Measurements from ENCODE around the gene DUSP2.

The DUSP2 gene

GRCh38 chr2:96137321-96138178 is 7.7 kb downstream of the DUSP2 start:
- no peak overlapping the region for H3K4me3 ChIP-seq (ENCODE audit: low read length)
- DNase-seq (ENCODE audit: low read depth, low spot score), result no peak

- DNase-seq (ENCODE audit: low read depth, low spot score), result no peak
- H3K4me3 ChIP-seq (ENCODE audit: low read length), result no peak overlapping the region
These were observed 9.0 kb downstream of the DUSP2 start for GRCh38 chr2:96136129-96136720.

DNA sequence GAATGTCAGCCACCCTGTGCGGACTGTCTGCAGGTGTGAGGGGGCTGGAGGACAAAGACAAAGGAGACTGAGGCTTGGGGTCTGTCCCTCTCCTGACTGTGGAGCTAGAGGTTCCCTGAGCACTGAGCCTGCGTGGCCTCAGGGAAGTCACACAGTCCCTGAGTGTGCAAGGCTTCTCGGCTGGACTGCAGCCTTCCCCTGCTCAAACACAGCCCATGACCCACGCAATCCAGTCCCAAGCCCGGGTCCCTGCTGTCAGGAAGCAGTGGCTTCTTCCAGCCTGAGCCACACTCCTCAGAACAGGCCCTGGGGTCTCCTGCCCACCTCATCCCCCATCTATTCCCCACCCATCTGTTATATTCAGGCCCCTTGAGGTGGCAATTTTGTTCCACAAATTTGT is 9.6 kb downstream of the DUSP2 start:
- H3K4me3 ChIP-seq (ENCODE audit: low read length), result no peak overlapping the region
- DNase-seq (ENCODE audit: low read depth, low spot score), result no peak

GRCh38 chr2:96135171-96135570 is 10.1 kb downstream of the DUSP2 start:
- DNase-seq (ENCODE audit: low read depth, low spot score), result no peak

DNA sequence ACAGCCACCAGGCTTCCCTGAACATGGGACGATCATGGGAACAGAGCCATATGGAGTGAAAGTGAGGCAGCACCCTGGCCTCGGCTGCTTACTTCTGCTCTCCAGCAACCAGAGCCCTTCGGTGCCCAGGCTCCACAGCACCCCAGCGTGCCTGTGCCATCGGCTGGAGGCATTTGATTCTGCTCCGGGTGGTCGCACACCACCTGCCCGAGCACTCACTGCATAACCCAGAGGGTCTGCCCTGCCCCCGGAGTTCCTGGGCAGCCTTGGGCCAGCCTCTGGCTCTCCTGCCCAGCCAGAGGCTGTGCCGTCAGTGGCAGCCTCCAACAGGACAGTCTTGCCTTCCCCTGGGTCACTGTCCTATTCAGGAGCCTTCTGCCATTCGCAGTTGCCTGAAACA is 10.8 kb downstream of the DUSP2 start:
- no peak overlapping the region for H3K4me3 ChIP-seq (ENCODE audit: low read length)

More at GRCh38 chr2:96135171-96135570, 10.1 kb downstream of the DUSP2 start:
- H3K4me3 ChIP-seq (ENCODE audit: low read length), result no peak overlapping the region

DNA sequence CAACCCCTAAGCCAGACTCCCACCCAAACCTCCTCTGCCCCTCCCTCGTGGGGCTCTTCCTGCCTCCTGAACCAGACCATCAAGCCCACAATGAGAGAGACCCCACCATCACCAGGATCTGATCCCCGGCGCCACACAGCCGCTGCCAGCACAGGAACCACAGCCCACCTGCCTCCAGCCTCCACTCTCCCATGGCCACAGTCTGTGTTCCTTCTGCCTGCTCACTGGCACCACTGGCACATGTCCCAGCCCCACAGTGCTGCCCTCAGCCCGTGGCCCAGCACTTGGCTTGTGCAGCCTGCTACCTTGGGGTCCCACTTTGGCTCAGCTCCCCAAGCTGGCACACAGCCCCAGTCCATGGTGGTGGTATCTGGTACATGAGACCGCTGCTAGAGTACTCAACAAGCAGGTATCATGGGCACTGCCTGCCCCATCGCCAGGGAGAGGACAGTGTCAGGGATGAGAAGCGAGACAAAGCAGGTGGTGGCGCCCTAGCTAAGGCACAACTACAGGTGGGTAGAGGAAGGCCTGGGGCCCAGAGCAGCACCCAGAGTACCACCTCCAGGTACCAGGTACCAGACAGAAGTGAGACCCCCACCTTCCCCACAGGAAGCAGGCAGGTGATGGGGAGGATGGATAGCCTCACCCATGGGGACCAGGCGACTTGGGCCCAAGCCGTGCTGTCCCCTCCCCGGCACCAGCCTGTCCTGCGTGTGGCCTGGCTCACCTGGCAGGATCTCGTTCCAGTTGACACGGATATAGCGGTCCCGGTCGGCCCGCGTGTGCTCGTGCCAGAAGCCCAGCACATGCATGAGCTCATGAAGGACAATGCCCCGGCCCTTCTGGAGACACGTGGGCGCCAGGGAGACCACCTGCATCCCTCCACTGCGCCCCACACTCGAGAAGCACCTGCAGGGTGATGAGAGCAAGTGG is 13.2 kb downstream of the DUSP2 start:
- H3K4me3 ChIP-seq (ENCODE audit: low read length), result no peak overlapping the region
- DNase-seq (ENCODE audit: low read depth, low spot score), result no peak

More for the DNA sequence above, 10.8 kb downstream of the DUSP2 start:
- DNase-seq (ENCODE audit: low read depth, low spot score), result no peak

DNA sequence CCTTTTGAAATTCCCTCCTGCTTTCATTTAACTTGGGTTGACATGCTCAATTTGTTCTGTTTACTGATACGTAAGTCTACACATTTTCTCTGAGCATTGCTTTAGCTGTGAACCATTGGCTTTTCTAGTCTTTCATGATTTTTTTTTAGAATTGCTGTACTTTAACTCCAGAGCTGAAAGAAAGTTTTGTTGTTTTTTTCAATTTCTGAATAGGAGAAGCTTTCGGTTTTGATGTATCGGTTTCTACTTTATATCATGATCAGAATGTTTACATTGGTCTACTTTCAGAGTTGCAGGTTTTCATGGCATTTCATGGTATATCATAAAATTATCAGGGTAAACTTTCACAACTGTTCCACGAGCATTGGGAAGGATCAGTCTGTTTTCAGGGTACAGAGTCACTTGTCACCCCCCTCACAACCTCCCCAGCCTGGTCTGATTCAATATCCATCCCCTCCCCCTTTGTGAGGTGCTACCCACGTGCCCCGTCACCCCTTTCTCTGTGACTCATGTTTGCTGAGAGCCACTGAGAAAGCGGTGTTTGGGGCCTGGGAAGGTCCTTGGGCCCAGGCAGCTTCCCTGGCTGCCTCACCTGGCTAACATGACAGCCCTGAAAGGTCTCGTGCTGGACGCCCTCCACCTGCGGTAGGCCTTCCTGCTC is 14.0 kb downstream of the DUSP2 start:
- no peak for DNase-seq (ENCODE audit: low read depth, low spot score)
- H3K4me3 ChIP-seq (ENCODE audit: low read length), result no peak overlapping the region

- no peak for DNase-seq (ENCODE audit: low read depth, low spot score)
- H3K4me3 ChIP-seq (ENCODE audit: low read length), result no peak overlapping the region
These were observed 14.8 kb downstream of the DUSP2 start for GRCh38 chr2:96130483-96130882.

DNA sequence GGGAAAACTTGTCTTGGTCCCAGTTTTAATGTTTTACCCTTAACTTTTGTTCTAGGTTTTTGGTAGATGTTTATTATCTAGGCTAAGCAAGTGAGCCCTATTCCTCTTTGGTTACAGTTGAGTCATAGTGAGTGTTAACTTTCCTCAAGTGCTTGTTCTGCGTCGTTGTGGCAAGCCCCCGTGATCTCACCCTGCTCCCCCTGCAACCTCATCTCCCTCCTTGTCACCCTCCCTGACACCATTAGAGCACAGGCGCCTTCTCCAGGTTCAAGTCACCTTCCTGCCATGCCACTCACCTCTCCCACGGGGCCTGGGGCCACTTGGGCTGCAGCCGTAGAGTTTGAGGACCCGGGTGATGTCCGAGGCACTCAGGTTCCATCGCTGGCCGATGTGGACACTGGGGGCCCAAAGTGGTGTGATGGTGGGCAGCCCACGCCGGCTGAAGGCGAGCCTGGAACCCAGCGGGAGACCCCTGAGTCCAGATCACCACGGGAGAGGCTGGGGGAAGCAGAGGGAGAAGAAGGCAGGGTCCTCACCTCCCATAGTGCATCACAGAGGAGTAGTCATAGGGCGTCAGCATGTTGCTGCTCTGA is 15.6 kb downstream of the DUSP2 start:
- no peak overlapping the region for H3K4me3 ChIP-seq (ENCODE audit: low read length)
- no peak for DNase-seq (ENCODE audit: low read depth, low spot score)

- no peak overlapping the region for H3K4me3 ChIP-seq (ENCODE audit: low read length)
- no peak for DNase-seq (ENCODE audit: low read depth, low spot score)
These were observed 16.8 kb downstream of the DUSP2 start for GRCh38 chr2:96128456-96128855.

DNA sequence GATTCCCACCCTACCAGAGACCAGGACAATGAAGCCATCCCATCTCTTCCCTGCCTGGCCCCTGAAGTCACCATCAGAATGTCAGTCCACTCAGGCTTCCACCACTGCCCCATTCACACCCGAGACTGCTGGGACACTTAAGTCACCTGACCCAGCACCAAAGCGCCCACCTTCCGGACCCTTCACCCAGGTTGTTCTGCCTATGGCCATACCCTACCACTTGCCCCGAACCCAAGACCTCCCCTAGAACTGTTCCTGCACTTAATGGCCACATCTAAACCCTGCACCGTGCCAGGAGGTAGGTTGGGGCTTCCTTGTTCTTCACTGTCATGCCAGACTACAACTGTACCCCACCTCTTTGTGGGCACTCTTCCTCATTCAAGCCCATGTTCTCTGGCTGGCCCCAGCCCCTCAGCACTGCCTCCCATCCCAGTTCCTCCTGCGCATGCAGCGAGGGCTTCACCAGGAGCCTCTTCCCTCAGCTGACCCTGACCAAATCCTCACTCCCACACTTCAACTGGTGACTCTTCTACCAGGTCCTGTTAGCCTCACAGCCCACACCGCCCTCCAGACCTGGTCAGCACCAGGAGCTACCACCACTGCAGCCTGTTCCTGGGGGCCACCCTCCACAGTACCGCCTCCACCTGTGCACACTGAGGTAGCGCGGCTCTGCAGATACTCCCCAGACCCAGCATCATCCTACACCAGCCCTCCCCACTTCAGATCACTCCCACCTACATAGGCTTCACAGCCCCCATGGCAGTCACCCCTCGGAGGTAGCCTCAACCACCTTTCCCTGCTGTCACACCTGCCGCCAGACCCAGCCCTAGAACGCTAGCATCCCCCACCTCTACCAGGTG is 20.6 kb downstream of the DUSP2 start:
- H3K4me3 ChIP-seq (ENCODE audit: low read length), result no peak overlapping the region
- no peak for DNase-seq (ENCODE audit: low read depth, low spot score)

- H3K4me3 ChIP-seq (ENCODE audit: low read length), result no peak overlapping the region
- no peak for DNase-seq (ENCODE audit: low read depth, low spot score)
These were observed 21.3 kb downstream of the DUSP2 start for GRCh38 chr2:96123936-96124335.

DNA sequence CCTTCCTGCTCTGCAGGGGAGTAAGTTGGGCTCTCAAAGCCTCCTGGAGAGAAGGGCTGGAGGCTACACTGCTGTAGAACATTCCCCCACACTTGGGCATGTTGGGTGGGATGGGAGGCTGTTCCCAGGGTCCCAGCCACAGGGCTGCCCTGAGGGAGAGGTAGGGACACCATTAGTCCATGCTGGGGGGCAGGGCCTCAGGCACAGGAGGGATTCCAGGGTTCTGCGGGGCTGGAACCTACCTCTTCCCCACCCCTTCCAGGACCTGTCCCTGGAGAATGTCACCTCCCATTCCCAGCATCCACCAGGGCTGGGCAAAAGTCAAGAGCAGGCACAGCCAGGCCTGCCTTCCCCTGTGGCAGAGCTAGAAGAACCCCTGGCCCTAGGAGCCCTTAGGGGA is 21.9 kb downstream of the DUSP2 start:
- no peak overlapping the region for H3K4me3 ChIP-seq (ENCODE audit: low read length)
- no peak for DNase-seq (ENCODE audit: low read depth, low spot score)

GRCh38 chr2:96122391-96122790 is 22.8 kb downstream of the DUSP2 start:
- DNase-seq (ENCODE audit: low read depth, low spot score), result no peak

GRCh38 chr2:96121414-96121813 is 23.8 kb downstream of the DUSP2 start:
- no peak overlapping the region for H3K4me3 ChIP-seq (ENCODE audit: low read length)
- DNase-seq (ENCODE audit: low read depth, low spot score), result no peak

More at GRCh38 chr2:96122391-96122790, 22.8 kb downstream of the DUSP2 start:
- H3K4me3 ChIP-seq (ENCODE audit: low read length), result no peak overlapping the region

DNA sequence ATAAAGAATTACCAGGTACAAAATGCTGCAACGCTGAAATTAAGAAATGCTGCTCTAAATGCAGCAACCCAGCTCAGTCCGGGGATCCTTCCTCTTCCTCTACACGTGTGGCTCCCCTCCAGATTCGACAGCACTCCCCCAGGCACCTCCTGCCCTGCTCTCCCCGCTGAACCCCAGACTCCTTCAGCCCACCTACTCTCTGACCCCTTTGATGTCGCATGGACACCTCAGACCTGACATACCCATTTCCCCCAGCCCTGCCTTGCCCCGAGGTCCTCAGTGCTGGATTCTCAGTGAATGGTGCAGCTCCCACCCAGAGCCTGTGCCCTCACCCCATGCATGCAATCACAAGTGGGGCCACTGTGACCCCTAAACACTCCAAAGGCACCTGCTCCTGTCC is 24.2 kb downstream of the DUSP2 start:
- no peak overlapping the region for H3K4me3 ChIP-seq (ENCODE audit: low read length)
- DNase-seq (ENCODE audit: low read depth, low spot score), result no peak

GRCh38 chr2:96120091-96120720 is 25.0 kb downstream of the DUSP2 start:
- no peak for DNase-seq (ENCODE audit: low read depth, low spot score)
- H3K4me3 ChIP-seq (ENCODE audit: low read length), result no peak overlapping the region

DNA sequence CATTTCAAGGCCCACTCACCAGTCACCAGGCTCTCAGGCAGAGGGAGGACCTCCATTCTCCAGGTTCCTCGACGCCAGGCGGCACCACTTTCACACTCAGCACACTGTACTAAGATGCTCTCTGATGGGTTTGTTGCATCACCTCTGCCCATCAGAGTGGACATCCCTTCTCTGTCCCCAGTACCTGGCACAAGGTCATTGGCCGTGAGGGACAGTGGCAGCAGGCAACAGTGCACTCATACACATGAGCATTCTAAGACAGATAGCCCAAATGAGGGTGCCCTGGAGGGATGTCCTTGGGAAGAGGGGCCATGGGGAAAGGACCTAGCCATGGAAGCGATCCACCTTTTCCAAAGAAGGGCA is 25.9 kb downstream of the DUSP2 start:
- H3K4me3 ChIP-seq (ENCODE audit: low read length), result no peak overlapping the region
- DNase-seq (ENCODE audit: low read depth, low spot score), result no peak

Measured in Jurkat, Clone E6-1 (cell line).